ENCODE results near the gene TPPP.
"Not testable (repeated sequence)": the region's sequence is repeated elsewhere in the genome, so short reads cannot be mapped to it uniquely, and the experiment has no call there.

The TPPP gene

DNA sequence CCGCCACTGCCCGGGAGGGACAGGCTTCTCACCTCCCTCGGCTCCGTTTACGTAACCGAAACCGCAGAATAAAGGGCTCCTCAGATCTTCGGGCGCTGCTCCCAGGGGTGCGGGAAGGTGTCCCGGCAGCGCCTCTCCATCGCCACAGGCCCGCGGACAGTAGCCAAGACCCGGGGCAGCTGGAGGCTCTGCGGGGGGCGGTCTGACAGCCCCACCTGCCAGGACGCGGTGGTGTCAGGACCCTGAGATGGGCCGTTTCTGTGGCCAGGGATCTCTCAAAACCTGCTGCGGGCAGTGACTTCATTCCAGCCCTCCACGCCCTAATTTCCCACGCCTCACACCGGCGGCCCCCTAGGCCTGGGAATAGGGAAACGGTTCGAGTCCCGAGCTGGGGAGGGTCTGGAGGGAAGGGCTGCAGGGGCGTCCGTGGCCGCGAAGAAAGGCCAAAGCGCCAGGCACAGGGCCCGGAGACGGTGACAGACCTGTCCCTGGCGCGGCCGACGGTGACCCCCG is 567 bp downstream of the TPPP start:
- not testable (repeated sequence) for FAIRE-seq

GRCh38 chr5:691817-692528 is 1.2 kb downstream of the TPPP start:
- no peak for FAIRE-seq

DNA sequence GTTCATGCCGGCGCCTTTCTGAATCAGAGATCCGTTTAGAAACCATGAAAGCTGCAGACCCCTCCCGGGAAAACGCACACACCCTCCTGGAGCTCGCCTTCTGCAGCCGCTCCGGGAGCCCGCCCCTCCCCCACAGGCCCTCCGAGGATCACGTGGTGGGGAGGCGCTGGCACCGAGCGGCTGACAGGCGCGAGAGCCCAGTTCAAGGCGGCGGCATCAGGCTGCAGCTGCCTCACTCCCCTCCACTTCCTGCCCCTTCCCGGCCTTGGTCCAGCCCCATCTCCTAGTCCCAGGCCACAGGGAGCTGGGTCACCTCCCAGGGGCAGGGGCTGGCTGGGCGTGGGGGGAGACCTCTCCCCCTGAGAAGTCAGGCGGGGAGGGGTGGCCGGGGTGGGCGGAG is 2.1 kb downstream of the TPPP start:
- FAIRE-seq: not testable (repeated sequence)

DNA sequence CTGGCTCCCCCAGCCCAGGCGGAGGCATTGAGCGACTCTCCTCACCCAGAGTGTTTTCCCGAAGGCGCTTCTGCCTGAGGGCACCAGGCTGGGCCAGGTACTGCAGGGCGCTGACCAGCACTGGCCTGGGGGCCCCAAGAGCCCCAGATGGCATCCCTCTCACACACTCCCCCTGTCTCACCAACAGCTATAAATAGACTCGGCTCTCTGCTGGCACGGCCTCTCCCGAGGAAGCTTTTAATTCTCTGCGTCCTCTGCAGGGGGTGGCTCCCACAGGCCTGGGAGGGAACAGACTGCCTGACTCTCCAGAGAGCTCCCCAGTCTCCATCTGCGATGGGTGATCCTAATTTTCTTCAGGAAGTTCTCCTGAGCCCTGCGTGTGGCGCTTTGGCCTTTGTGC is 2.9 kb downstream of the TPPP start:
- FAIRE-seq: not testable (repeated sequence)

GRCh38 chr5:688348-689010 is 4.7 kb downstream of the TPPP start:
- not testable (repeated sequence) for FAIRE-seq

GRCh38 chr5:686936-687335 is 6.2 kb downstream of the TPPP start:
- FAIRE-seq: not testable (repeated sequence)

DNA sequence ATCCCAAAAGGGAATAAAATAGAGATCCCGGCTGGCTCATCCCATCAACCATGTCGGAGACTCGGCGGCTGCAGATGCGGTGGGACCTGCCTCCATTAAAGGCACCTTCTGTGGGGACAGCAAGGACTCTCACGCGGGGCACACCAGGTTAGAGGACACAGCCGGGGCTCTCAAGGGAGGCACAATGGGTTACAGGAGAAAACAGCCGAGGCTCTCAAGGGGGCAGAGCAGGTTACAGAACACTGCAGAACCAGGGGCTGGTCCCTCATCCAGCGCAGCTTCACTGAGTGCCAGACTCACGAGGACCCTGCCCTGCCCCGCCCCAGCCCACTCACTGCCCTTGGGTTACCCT is 7.0 kb downstream of the TPPP start:
- not testable (repeated sequence) for FAIRE-seq

DNA sequence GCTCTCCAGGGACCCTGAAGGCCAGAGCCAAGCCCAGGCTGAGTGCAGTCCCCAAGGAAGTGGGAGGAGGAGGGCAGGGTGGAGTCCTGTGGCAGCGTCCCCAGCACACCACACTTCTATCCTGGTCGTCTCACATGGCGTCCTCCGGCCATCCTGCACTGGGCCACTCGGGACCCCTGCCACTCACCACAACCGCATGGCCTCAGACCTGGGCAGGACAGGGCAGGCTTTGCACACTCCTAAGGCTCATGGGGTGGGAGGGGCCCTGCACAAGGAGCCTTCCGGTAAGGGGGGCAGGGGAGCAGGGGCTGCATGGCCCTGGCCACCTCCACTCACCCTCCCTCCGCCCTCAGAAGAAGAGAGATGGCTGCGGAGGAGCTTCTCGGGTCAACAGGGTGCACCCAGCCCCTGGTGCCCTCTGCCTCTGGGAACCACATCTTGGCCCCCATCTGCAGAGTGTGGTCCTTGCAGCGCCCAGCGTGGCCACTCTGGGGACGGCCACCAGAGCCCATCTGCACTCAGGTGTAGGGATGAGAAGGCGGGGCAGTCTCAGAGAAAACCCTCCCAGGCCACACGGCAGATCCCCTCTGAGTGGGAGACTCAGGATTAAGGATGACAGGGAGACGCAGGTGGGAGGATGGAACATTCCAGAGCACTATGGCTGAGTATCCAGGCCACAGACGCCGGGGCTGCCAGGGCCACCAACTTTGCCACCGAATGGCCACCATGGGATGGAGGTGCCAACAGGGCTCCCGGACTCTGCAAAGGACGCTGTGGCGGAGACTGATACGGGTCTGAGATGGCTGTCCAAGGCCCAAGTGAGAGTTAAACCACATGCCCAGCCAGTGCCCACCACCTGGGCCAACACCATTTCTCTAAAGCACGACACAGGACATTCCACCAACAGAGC is 7.6 kb downstream of the TPPP start:
- FAIRE-seq: no peak

- no peak for FAIRE-seq
These were observed 8.4 kb downstream of the TPPP start for GRCh38 chr5:684751-685216.

GRCh38 chr5:683551-684481 is 9.3 kb downstream of the TPPP start:
- no peak for FAIRE-seq

- FAIRE-seq: not testable (repeated sequence)
These were observed 10.3 kb downstream of the TPPP start for GRCh38 chr5:682651-683358.

GRCh38 chr5:682216-682615 is 10.9 kb downstream of the TPPP start:
- FAIRE-seq: not testable (repeated sequence)

DNA sequence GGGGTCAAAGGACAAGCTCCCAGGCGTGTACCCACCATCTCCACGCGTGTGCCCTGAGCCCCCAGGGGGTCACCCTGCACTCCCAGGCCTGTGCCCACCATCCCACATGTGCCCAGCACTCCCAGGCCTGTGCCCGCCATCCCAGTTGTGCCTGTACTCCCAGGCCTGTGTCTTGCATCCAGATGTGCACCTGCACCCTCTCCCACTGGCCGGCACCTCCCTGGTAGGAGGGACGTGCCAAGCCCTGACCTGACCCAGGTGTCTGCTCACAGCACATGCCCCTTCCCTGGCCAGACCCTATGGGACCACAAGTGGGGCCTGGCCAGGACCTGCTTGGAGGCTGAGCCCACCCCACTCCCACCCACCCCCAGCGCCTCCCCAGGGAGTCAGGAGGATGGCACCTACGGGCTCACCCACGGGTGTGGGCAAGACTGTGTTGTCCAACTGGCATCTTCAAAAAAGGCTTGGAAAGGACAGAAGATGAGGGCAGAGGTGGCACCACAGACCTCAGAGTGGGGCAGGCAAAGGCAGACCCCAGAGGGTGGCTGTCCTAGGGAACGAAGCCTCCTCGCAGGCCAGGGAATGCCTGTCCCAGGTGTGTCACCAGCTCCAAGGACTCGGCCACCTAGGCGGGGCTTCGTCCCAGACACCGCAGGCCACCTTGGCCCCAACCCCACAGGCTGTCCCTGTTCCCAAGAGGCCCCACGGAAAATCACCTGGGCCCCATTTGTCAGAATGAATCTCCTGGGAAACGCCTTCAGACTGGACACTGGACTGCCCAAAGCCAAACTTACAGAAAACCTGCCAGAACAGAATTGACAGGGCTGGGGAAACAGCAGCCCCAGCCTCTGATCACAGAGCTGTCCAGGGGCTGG is 11.6 kb downstream of the TPPP start:
- not testable (repeated sequence) for FAIRE-seq

DNA sequence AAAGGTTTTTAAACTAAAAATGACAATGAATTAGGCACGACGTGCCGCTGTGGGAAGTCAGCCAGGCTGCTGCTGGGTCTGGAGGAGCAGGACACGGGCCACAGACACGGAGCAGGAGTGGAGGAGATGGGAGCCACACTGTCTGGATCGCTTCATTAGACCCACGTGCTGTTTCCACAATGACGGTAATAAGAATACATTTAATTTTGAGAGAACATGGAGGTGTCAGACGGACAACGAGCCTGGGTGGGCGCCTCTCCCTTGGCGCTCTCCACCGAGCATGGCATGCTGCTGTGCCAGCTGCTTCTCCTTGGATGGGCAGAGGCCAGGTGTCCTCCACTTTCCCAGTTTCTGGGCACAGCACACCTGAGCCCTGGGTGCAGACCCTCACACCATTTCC is 12.3 kb downstream of the TPPP start:
- FAIRE-seq: not testable (repeated sequence)

DNA sequence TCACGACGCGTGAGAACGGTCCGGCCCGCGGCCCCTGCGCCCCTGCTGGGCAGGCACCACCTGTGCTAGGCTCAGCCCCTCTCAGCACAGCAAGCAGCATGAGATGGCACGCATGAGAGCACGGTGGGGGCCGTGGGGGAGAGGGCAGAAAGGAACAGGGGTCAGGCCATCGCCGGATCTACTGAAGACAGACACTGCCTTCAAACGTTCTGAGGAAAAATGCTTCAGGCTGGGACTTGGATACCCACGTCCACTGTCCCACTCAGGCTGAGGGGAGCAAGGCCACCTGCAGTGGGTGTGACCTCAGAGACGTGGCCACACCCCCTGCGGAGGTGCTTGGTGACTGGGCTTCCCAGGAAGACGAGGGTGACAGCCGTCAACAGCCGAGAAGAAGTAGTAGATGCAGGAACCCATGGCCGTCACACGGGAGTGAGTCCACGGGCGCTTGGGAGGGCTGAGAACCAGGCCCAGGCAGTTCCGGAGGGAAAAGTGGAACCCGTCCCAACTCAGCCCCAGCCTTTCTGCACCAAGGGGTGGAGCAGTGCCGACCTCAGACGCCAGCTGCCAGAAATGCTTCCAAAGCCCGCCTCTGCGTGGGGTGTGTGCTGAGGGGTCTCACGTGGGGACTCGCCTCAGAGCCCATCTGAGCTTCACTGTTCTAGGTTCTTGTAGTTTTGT is 12.9 kb downstream of the TPPP start:
- not testable (repeated sequence) for FAIRE-seq

DNA sequence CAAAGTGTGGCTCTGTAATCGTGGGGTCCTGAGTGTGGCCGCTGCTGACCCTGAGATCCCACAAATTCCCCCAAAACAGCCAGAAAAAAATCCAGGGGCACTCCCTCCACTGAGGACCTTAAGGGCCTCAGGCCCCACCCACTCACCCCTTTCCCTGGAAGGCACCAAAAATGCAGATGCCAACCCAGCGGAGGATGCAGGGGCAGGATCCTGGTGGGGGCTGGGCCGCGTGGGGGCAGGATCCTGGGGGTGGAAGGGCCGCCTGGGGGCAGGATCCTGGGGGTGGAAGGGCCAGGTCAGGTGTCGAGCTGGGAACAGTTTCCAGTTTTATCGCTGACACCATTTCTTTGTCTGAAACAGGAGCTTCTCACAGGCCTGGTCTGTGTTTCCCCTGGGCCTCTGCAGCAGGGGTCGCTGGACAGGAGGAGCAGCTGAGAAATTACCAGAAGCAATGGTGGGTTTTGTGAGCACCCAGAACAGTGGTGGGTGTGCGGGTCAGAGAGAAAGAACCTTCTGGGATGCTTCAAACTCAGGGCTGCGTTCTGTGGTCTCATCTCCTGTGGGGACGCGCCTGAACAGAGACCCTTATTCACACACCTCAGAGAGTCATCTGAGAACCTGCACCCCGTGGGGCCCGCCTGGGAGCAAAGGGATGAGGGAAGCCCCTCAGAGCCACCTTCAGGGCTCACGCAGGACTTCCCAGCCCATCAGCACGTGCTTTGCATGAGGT is 13.8 kb downstream of the TPPP start:
- FAIRE-seq: not testable (repeated sequence)

GRCh38 chr5:678521-678920 is 14.6 kb downstream of the TPPP start:
- not testable (repeated sequence) for FAIRE-seq

DNA sequence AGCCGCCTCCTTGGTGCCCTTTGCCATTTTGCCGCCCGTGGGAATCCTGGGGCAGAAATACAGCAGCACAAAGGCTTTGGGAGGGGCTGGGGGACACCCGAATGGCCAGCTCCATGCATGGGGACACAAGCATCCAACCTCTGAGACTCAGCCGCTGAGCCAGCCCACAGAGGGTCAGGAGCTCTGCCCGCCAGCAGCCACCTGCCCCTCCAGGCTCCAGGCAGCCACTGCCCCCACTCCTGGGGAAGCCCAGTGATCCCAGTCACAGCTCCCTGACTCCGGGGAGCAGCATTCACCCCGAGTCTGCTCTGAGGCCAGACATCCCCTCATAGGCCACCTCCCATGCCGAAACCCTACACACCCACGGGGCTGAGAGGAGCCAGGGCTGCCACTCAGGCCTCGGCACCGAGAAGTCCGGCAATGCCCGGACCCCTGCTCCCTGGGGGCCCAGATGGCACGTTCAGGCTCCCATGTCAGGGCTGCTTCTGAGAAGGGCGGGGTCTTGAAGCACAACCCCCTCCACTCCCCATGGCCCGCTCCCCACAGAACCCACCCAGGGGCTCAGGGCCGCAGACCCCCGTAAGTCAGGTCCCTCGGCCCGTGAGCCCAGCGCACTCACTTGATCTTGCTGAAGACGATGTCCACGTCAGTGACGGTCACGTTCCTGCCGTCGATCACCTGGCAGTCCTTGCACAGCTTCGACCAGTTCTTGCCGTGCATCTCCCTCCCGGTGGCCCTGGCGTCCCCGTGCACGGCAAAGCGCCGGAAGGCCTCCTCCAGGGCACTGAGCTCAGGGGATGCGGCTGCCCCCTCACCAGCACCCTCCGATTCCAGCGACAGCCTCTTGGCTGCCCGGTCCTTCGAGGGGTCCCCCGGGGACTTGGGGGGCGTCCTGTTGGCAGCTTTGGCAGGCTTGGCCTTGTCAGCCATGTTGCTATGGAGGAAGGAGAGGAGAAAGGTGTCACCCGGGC is 15.7 kb downstream of the TPPP start:
- FAIRE-seq: no peak

Data from G401.6 (cell line).